Panc1 (cell line): ENCODE data around the gene LHX4. TPM values are rescaled to one million over a fixed set of nuclear protein-coding genes. Genes with fewer than 3 reads are reported as not detected.

Experiments used
- ATAC-seq: fragments of 200-7000 bp; cut with Tn5 transposase; 2 replicates; pipeline ENCODE4 v1.9.1; 2020; ENCODE audit warnings: mild to moderate bottlenecking, moderate library complexity
- BruUV-seq: library from RNA; stranded (reverse); fragments of 400-500 nt; replicated peaks from 2 replicates; lab custom pipeline; 2021; lab: Mats Ljungman, UMichigan
- CTCF ChIA-PET: fragments of 300-600 bp; sonication (Branson Sonifier 250); formaldehyde crosslinking; loops from one replicate; lab custom pipeline; 2022; ENCODE audit warnings: antibody characterized with exemption; lab: Charles Lee
- POLR2A ChIA-PET: fragments of 300-600 bp; sonication (Branson Sonifier 250); formaldehyde crosslinking; loops from one replicate; lab custom pipeline; 2022; ENCODE audit warnings: antibody characterized with exemption; lab: Charles Lee
- DNase-seq: peaks from one replicate; pipeline ENCODE4 v3.0.0-alpha.2; 2010; ENCODE audit warnings: low read depth, low spot score
- H3K27ac ChIP-seq: 2 replicates; pipeline ENCODE4 v1.5.1; 2011; ENCODE audit warnings: mild to moderate bottlenecking, low read length, inconsistent platforms
- H3K27me3 ChIP-seq: fragments of 200-500 bp; sonication (Bioruptor generic); 2 replicates; pipeline ENCODE4 v1.6.0; 2014; ENCODE audit warnings: low read length, inconsistent platforms; ENCODE audit not compliant: control insufficient read depth, insufficient read depth
- H3K36me3 ChIP-seq: fragments of 200-500 bp; sonication (Bioruptor generic); 2 replicates; pipeline ENCODE4 v1.5.1; 2014; ENCODE audit warnings: inconsistent platforms, mild to moderate bottlenecking, low read length, moderate library complexity; ENCODE audit not compliant: control insufficient read depth, insufficient read depth
- H3K4me1 ChIP-seq: 2 replicates; pipeline ENCODE4 v1.5.1; 2011; ENCODE audit warnings: inconsistent platforms, mild to moderate bottlenecking, low read length, moderate library complexity; ENCODE audit not compliant: control insufficient read depth, insufficient read depth
- H3K4me3 ChIP-seq, 2 experiments: 2 replicates each; pipeline ENCODE4 v1.5.1; 2011 to 2012; ENCODE audit warnings: low read depth in 2 of 2, low read length in 2 of 2, mild to moderate bottlenecking in 2 of 2, inconsistent platforms in 1 of 2, moderate library complexity in 1 of 2
- H3K9me3 ChIP-seq: fragments of 200-500 bp; sonication (Bioruptor generic); 2 replicates; pipeline ENCODE4 v1.5.1; 2014; ENCODE audit warnings: low read depth, mild to moderate bottlenecking, inconsistent platforms, low read length, moderate library complexity; ENCODE audit not compliant: control insufficient read depth, insufficient read depth
- CTCF ChIP-seq: fragments of 450-650 bp; IDR thresholded peaks from 2 replicates; pipeline ENCODE4 v1.5.1; 2017; ENCODE audit warnings: mild to moderate bottlenecking
- POLR2AphosphoS5 ChIP-seq: IDR thresholded peaks from 2 replicates; pipeline ENCODE4 v1.6.1; 2012; ENCODE audit warnings: mild to moderate bottlenecking, low read depth, low read length, moderate library complexity
- SIN3A ChIP-seq: IDR thresholded peaks from 2 replicates; pipeline ENCODE4 v1.6.1; 2012; ENCODE audit warnings: low read depth, mild to moderate bottlenecking, low read length, moderate library complexity, borderline replicate concordance; ENCODE audit not compliant: insufficient read depth
- TCF7L2 ChIP-seq: IDR thresholded peaks from 2 replicates; pipeline ENCODE4 v1.6.1; 2011; ENCODE audit warnings: mild to moderate bottlenecking, low read depth, low read length, inconsistent platforms
- in situ Hi-C: cut with HindIII; loops from 2 replicates; pipeline ENCODE4 v1.10.0; 2016; ENCODE audit warnings: low sequenced_read_pairs, low pct_unique_long_range_greater_than_20kb
- intact Hi-C: fragments of 100-400 bp; cut with micrococcal nuclease; formaldehyde crosslinking; loops from one replicate; pipeline ENCODE4 v1.10.0; 2022; ENCODE audit not compliant: unreplicated experiment
- total RNA-seq: library from RNA; stranded (reverse); gene quantifications from one replicate; pipeline ENCODE4 v1.2.1, GENCODE V29; 2021; ENCODE audit not compliant: unreplicated experiment
- TF ChIP-seq, protein P1 (sequence below), 2 experiments: IDR thresholded peaks; 2 replicates each; pipeline ENCODE4 v1.6.1; 2011 to 2012; ENCODE audit warnings: low read depth in 2 of 2, control low read depth in 1 of 2, low read length in 1 of 2, mild to moderate bottlenecking in 1 of 2, moderate library complexity in 1 of 2; ENCODE audit not compliant: insufficient read depth in 1 of 2

Gene LHX4
- total RNA-seq, 1 experiment from 2014 or later = 0.72 TPM

- intact Hi-C loops (no loop called here), in situ Hi-C loops (no loop called here)
- TF ChIP-seq CTCF (no peak), POLR2AphosphoS5 (no peak), SIN3A (no peak), TCF7L2 (no peak)
- TF ChIP-seq, protein P1, sequence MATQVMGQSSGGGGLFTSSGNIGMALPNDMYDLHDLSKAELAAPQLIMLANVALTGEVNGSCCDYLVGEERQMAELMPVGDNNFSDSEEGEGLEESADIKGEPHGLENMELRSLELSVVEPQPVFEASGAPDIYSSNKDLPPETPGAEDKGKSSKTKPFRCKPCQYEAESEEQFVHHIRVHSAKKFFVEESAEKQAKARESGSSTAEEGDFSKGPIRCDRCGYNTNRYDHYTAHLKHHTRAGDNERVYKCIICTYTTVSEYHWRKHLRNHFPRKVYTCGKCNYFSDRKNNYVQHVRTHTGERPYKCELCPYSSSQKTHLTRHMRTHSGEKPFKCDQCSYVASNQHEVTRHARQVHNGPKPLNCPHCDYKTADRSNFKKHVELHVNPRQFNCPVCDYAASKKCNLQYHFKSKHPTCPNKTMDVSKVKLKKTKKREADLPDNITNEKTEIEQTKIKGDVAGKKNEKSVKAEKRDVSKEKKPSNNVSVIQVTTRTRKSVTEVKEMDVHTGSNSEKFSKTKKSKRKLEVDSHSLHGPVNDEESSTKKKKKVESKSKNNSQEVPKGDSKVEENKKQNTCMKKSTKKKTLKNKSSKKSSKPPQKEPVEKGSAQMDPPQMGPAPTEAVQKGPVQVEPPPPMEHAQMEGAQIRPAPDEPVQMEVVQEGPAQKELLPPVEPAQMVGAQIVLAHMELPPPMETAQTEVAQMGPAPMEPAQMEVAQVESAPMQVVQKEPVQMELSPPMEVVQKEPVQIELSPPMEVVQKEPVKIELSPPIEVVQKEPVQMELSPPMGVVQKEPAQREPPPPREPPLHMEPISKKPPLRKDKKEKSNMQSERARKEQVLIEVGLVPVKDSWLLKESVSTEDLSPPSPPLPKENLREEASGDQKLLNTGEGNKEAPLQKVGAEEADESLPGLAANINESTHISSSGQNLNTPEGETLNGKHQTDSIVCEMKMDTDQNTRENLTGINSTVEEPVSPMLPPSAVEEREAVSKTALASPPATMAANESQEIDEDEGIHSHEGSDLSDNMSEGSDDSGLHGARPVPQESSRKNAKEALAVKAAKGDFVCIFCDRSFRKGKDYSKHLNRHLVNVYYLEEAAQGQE (IDR thresholded peaks at IDR 0.05; ENCODE audit: insufficient read depth in 1 of 2, low read depth in 2 of 2, low read length in 1 of 2) = no peak
- ChIA-PET POLR2A (interaction anchor here (0.7 to 1.0 kb wide), 2 partner anchors 173 to 268 kb away, joined by 3 to 4 read pairs; partner anchors contain the start of gene ACBD6), CTCF (no interaction called here)
- Histone ChIP-seq H3K4me1 (peaks cover 11% of the 10 kb centered on the region), H3K36me3 (no peaks in the 10 kb centered on the region; the same call in 1 of the 2 replicates), H3K9me3 (no peaks in the 10 kb centered on the region), H3K27ac (no peak overlapping the region), H3K27me3 (peaks cover 31% of the 10 kb centered on the region), H3K4me3 (peak overlapping the region; percentile 42 to 55)
- BruUV-seq = no TSS peak
- DNase-seq = no peak
- peak; percentile 26 for ATAC-seq
Measured at GRCh38 chr1:180234369-180235076, 4.5 kb downstream of the LHX4 start.

GRCh38 chr1:180235077-180235501 lies 5.0 kb downstream of the LHX4 start:
- peaks cover 11% of the 10 kb centered on the region for H3K4me1 ChIP-seq
- peak overlapping the region; percentile 42 to 55 for H3K4me3 ChIP-seq
- no peaks in the 10 kb centered on the region; the same call in 1 of the 2 replicates for H3K36me3 ChIP-seq
- TF ChIP-seq POLR2AphosphoS5 (no peak), CTCF (no peak), SIN3A (no peak), TCF7L2 (no peak)
- TF ChIP-seq, protein P1 (IDR thresholded peaks at IDR 0.05; ENCODE audit: insufficient read depth in 1 of 2, low read depth in 2 of 2, low read length in 1 of 2) = no peak
- no TSS peak for BruUV-seq
- in situ Hi-C loops (no loop called here), intact Hi-C loops (no loop called here)
- DNase-seq (no peak), ATAC-seq (peak; percentile 20)
- POLR2A ChIA-PET = interaction anchor here (1.0 kb wide), 1 partner anchor 267 kb away, joined by 4 read pairs; the partner anchor contains the start of gene ACBD6
- no peaks in the 10 kb centered on the region for H3K9me3 ChIP-seq
- CTCF ChIA-PET = no interaction called here
- H3K27me3 ChIP-seq = peaks cover 31% of the 10 kb centered on the region
- H3K27ac ChIP-seq = no peak overlapping the region
